ENCODE results near the gene IGHMBP2. TPM values are rescaled to one million over a fixed set of nuclear protein-coding genes. Genes with fewer than 3 reads are reported as not detected.

Gene IGHMBP2
- total RNA-seq, 1 experiment from 2014 or later, result 48.7 TPM

- Histone ChIP-seq H3K9me3 (ENCODE audit: low read depth, low read length, poor library complexity, severe bottlenecking) (no peaks in the 10 kb centered on the region), H3K36me3 (ENCODE audit: insufficient read depth, low read length, poor library complexity, severe bottlenecking) (no peaks in the 10 kb centered on the region), H3K4me1 (ENCODE audit: insufficient read depth, low read length, poor library complexity, severe bottlenecking) (no peaks in the 10 kb centered on the region), H3K4me3 (ENCODE audit: low read depth, low read length, poor library complexity, severe bottlenecking) (no peak overlapping the region), H3K27me3 (replicated peaks; ENCODE audit: insufficient read depth, low read depth, low read length, poor library complexity) (no peaks in the 10 kb centered on the region), H3K27ac (ENCODE audit: low read depth, low read length, poor library complexity, severe bottlenecking) (no peak overlapping the region)
- no TSS peak for BruUV-seq (replicated peaks)
- intact Hi-C loops (cut with micrococcal nuclease; ENCODE audit: unreplicated experiment), result no loop called here
- ChIA-PET POLR2A (ENCODE audit: low non-redundant PET) (no interaction called here), CTCF (no interaction called here)
- DNase-seq (ENCODE audit: low spot score), result no peak
- TF ChIP-seq EZH2 (IDR thresholded peaks at IDR 0.05; ENCODE audit: borderline replicate concordance, low read depth, low read length, poor library complexity, severe bottlenecking), result no peak
- TF ChIP-seq CTCF (conservative IDR thresholded peaks at IDR 0.05; ENCODE audit: low read depth, low read length), result no peak
Observed at GRCh38 chr11:68976095-68976494, 72.4 kb downstream of the IGHMBP2 start.

- no peak overlapping the region for H3K4me3 ChIP-seq (ENCODE audit: low read depth, low read length, poor library complexity, severe bottlenecking)
- no peak overlapping the region for H3K27ac ChIP-seq (ENCODE audit: low read depth, low read length, poor library complexity, severe bottlenecking)
- TF ChIP-seq CTCF (conservative IDR thresholded peaks at IDR 0.05; ENCODE audit: low read depth, low read length) (no peak), EZH2 (IDR thresholded peaks at IDR 0.05; ENCODE audit: borderline replicate concordance, low read depth, low read length, poor library complexity, severe bottlenecking) (no peak)
- no TSS peak for BruUV-seq (replicated peaks)
- POLR2A ChIA-PET (ENCODE audit: low non-redundant PET), result interaction anchor here (0.7 kb wide), 1 partner anchor 95 kb away, joined by 4 read pairs; no protein-coding TSS in a partner anchor
- CTCF ChIA-PET, result no interaction called here
- no peak for DNase-seq (ENCODE audit: low spot score)
- H3K4me1 ChIP-seq (ENCODE audit: insufficient read depth, low read length, poor library complexity, severe bottlenecking), result no peaks in the 10 kb centered on the region
- H3K36me3 ChIP-seq (ENCODE audit: insufficient read depth, low read length, poor library complexity, severe bottlenecking), result no peaks in the 10 kb centered on the region
- intact Hi-C loops (cut with micrococcal nuclease; ENCODE audit: unreplicated experiment), result no loop called here
- no peaks in the 10 kb centered on the region for H3K9me3 ChIP-seq (ENCODE audit: low read depth, low read length, poor library complexity, severe bottlenecking)
- no peaks in the 10 kb centered on the region for H3K27me3 ChIP-seq (replicated peaks; ENCODE audit: insufficient read depth, low read depth, low read length, poor library complexity)
Observed at GRCh38 chr11:68976563-68976962, 72.9 kb downstream of the IGHMBP2 start.

- no peak overlapping the region for H3K4me3 ChIP-seq (ENCODE audit: low read depth, low read length, poor library complexity, severe bottlenecking)
- POLR2A ChIA-PET (ENCODE audit: low non-redundant PET), result no interaction called here
- no peak overlapping the region for H3K27ac ChIP-seq (ENCODE audit: low read depth, low read length, poor library complexity, severe bottlenecking)
- CTCF ChIA-PET, result no interaction called here
- intact Hi-C loops (cut with micrococcal nuclease; ENCODE audit: unreplicated experiment), result no loop called here
- H3K9me3 ChIP-seq (ENCODE audit: low read depth, low read length, poor library complexity, severe bottlenecking), result no peaks in the 10 kb centered on the region
- DNase-seq (ENCODE audit: low spot score), result no peak
- H3K27me3 ChIP-seq (replicated peaks; ENCODE audit: insufficient read depth, low read depth, low read length, poor library complexity), result no peaks in the 10 kb centered on the region
- no peaks in the 10 kb centered on the region for H3K36me3 ChIP-seq (ENCODE audit: insufficient read depth, low read length, poor library complexity, severe bottlenecking)
- BruUV-seq (replicated peaks), result no TSS peak
- H3K4me1 ChIP-seq (ENCODE audit: insufficient read depth, low read length, poor library complexity, severe bottlenecking), result no peaks in the 10 kb centered on the region
- TF ChIP-seq CTCF (conservative IDR thresholded peaks at IDR 0.05; ENCODE audit: low read depth, low read length) (no peak), EZH2 (IDR thresholded peaks at IDR 0.05; ENCODE audit: borderline replicate concordance, low read depth, low read length, poor library complexity, severe bottlenecking) (no peak)
Observed at GRCh38 chr11:68977781-68978625, 74.3 kb downstream of the IGHMBP2 start.
